Kidney (tissue), 14 donors: ENCODE data around the gene SLC22A8. TPM values are rescaled to one million over a fixed set of nuclear protein-coding genes. Genes with fewer than 3 reads are reported as not detected.
A peak's percentile ranks its signal among the peaks of the same experiment; 100 is the strongest.

Experiments used
- DNase-seq, 5 donors: peaks; one replicate each; pipeline ENCODE4 v3.0.0-alpha.2; 2013 to 2020
- FAIRE-seq: peaks from 2 replicates; lab custom pipeline; 2012; peaks lifted over from hg19 to GRCh38; lab: Jason Lieb, UNC
- H3K27ac ChIP-seq, 2 donors: one replicate each; pipeline ENCODE4 v1.7.0; 2013; ENCODE audit warnings: low read depth in 2 of 2, low read length in 2 of 2, inconsistent platforms in 1 of 2
- H3K27me3 ChIP-seq: one replicate; pipeline ENCODE4 v1.7.1; 2013; ENCODE audit warnings: low read length, inconsistent platforms; ENCODE audit not compliant: control insufficient read depth, insufficient read depth
- H3K36me3 ChIP-seq, 3 donors: one replicate each; pipeline versions ENCODE4 v1.7.0 to v1.7.1; 2013; ENCODE audit warnings: low read length in 3 of 3, control low read depth in 1 of 3, inconsistent platforms in 1 of 3; ENCODE audit not compliant: insufficient read depth in 3 of 3, control insufficient read depth in 2 of 3
- H3K4me1 ChIP-seq, 3 donors: one replicate each; pipeline versions ENCODE4 v1.7.0 to v1.7.1; 2013; ENCODE audit warnings: low read length in 3 of 3, inconsistent platforms in 1 of 3, low read depth in 1 of 3; ENCODE audit not compliant: control insufficient read depth in 2 of 3, insufficient read depth in 2 of 3
- H3K4me3 ChIP-seq, 3 donors: one replicate each; pipeline versions ENCODE4 v1.7.0 to v1.8.1; 2013; ENCODE audit warnings: low read length in 3 of 3, control low read depth in 1 of 3, inconsistent platforms in 1 of 3
- H3K9ac ChIP-seq, 3 donors: one replicate each; pipeline versions ENCODE4 v1.7.0 to v1.7.1; 2013; ENCODE audit warnings: low read length in 3 of 3, control low read depth in 1 of 3, inconsistent platforms in 1 of 3
- H3K9me3 ChIP-seq, 3 donors: one replicate each; pipeline versions ENCODE4 v1.7.0 to v1.7.1; 2013; ENCODE audit warnings: low read length in 3 of 3, control low read depth in 1 of 3, inconsistent platforms in 1 of 3; ENCODE audit not compliant: control insufficient read depth in 2 of 3, insufficient read depth in 1 of 3
- intact Hi-C: fragments of 100-400 bp; cut with DNase I; formaldehyde crosslinking; loops from one replicate; pipeline ENCODE4 v1.11.1; 2022
- polyA plus RNA-seq: library from polyadenylated mRNA; stranded (reverse); fragments of 350-450 nt; fragmentation: Illumina TruSeq; extraction: RNeasy Lipid Tissue Mini Kit (QIAGEN cat#74804); gene quantifications from one replicate; pipeline ENCODE4 v1.2.3, GENCODE V29; 2014; ENCODE audit warnings: low read depth, low replicate concordance; ENCODE audit not compliant: insufficient read depth
- total RNA-seq: library from RNA; stranded (reverse); fragmentation: NEBNext Ultra II Directional; extraction: Animal tissue kit (Norgen Biotek cat#: 25700); gene quantifications from one replicate; pipeline ENCODE4 v1.2.1, GENCODE V29; 2021
- TF ChIP-seq, protein P1 (sequence below): IDR thresholded peaks from 3 replicates; pipeline ENCODE4 v1.5.1; 2012; ENCODE audit warnings: mild to moderate bottlenecking, moderate library complexity, borderline replicate concordance; ENCODE audit not compliant: insufficient read depth; ENCODE audit errors: extremely low read depth
- donor health status: control.
- donor health status: control.
- donor health status: control.
- donor health status: control.
- donor health status: control.
- donor health status: DM: yes; HTN: yes; CAD: no.
- donor health status: Normal renal cell carcinoma (clear cell type).

SLC22A8 gene
- total and polyA plus RNA-seq, 2 donors from 2014 or later, result 0.41 to 447 TPM

DNA sequence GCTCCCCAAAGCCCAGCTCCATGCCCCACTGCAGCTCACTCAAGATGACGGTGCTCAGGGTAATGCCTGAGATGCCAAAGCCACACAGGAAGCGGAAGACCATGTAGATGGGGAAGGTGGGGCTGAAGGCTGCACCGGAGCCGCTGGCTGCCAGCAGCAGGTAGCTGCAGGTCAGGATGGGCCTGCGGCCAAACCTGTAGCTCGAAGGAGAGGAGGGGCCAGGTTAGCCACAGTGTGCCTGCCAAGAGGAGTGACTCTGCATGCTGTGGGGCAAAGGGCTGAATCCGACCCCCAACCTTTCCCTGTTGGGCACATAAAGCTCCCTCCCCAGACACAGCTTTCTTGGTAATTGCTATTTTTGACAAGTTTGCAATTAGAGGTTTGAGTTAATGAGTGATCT is 16.0 kb downstream of the SLC22A8 start:
- TF ChIP-seq, protein P1, sequence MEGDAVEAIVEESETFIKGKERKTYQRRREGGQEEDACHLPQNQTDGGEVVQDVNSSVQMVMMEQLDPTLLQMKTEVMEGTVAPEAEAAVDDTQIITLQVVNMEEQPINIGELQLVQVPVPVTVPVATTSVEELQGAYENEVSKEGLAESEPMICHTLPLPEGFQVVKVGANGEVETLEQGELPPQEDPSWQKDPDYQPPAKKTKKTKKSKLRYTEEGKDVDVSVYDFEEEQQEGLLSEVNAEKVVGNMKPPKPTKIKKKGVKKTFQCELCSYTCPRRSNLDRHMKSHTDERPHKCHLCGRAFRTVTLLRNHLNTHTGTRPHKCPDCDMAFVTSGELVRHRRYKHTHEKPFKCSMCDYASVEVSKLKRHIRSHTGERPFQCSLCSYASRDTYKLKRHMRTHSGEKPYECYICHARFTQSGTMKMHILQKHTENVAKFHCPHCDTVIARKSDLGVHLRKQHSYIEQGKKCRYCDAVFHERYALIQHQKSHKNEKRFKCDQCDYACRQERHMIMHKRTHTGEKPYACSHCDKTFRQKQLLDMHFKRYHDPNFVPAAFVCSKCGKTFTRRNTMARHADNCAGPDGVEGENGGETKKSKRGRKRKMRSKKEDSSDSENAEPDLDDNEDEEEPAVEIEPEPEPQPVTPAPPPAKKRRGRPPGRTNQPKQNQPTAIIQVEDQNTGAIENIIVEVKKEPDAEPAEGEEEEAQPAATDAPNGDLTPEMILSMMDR, result no peak

DNA sequence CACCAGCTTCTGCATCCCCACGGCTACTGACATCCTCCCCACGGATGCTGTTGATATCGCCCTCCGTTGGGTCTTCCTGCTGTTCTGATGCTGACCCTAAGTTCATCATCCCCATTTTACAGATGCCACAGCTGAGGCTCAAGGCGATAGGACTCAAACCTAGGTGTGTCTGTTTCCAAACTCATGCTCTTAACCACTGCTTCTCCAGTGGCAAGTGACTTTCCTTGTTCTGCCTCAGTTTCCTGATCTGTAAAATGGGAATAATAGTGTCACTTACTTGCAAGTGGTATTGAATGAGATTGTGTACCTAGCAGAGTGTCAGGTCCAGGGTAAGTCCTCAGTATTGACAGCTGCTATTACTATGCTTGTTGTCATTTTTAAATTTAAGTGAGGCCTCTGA is 16.5 kb downstream of the SLC22A8 start:
- no peak overlapping the region for H3K4me3 ChIP-seq
- intact Hi-C loops, result no loop called here
- TF ChIP-seq, protein P1, result no peak
- FAIRE-seq (no peak), DNase-seq (no peak)
- H3K4me1 ChIP-seq, result peaks cover 0 to 23% (median 11%) of the 10 kb centered on the region in 3 donors
- no peaks in the 10 kb centered on the region for H3K27me3 ChIP-seq
- no peaks in the 10 kb centered on the region for H3K9me3 ChIP-seq
- peak overlapping the region in 1 of 2 donors; percentile 32 for H3K27ac ChIP-seq
- no peak overlapping the region for H3K9ac ChIP-seq
- peaks cover 0 to 6% (median 0%) of the 10 kb centered on the region in 3 donors for H3K36me3 ChIP-seq

More for the DNA sequence above, 16.0 kb downstream of the SLC22A8 start:
- FAIRE-seq (no peak), DNase-seq (peak in 1 of 5 donors; percentile 30)
- no peaks in the 10 kb centered on the region for H3K27me3 ChIP-seq
- H3K36me3 ChIP-seq, result peaks cover 0 to 5% (median 0%) of the 10 kb centered on the region in 3 donors
- H3K9ac ChIP-seq, result no peak overlapping the region
- no peaks in the 10 kb centered on the region for H3K9me3 ChIP-seq
- no peak overlapping the region for H3K4me3 ChIP-seq
- H3K27ac ChIP-seq, result no peak overlapping the region
- H3K4me1 ChIP-seq, result peaks cover 0 to 28% (median 11%) of the 10 kb centered on the region in 3 donors
- intact Hi-C loops, result no loop called here

DNA sequence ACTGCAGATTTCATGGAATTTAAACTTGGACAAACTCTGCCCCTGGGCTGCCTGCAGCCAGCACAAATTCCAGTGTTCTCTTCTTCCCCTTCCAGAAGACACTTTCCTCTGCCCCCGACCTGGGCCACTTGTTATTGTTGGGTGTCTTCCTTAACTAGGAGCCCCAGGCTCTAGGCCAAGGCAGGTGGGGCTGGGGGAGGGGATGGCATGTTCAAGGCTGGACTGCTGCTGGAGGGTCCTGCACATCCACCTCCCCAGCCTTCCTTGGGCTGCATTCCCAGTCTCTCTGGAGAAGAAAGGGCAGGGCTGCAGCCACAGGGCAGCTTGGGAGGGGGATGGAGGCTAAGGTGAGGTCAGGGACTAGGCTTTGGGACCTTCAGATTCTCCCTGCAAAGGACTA is 19.4 kb downstream of the SLC22A8 start:
- no peak overlapping the region for H3K4me3 ChIP-seq
- intact Hi-C loops, result no loop called here
- no peak for FAIRE-seq
- no peaks in the 10 kb centered on the region for H3K27me3 ChIP-seq
- no peak for DNase-seq
- TF ChIP-seq, protein P1, result no peak
- no peak overlapping the region for H3K9ac ChIP-seq
- peaks cover 0 to 11% (median 7%) of the 10 kb centered on the region in 3 donors for H3K4me1 ChIP-seq
- no peak overlapping the region for H3K27ac ChIP-seq
- peaks cover 0 to 12% (median 0%) of the 10 kb centered on the region in 3 donors for H3K36me3 ChIP-seq
- H3K9me3 ChIP-seq, result no peaks in the 10 kb centered on the region

DNA sequence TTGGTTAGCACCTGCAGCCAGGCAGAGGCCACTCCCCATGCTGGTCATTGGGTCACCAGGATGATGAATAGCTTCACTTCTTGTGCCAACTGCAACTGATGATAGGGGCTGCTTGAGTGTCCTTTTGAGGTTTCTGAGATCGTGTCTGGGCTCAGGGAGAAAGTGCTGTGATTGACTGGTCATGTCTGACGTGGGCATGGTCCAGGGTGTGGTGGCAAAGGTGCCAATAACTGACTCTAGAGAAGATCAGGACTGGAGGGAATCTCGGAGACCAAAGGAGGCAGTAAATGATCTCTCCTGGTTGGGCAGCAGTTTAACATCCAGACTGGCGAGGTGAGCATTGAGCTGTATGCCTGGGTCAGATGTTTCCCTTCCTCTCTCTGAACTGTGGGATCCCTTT is 20.9 kb downstream of the SLC22A8 start:
- Histone ChIP-seq H3K4me3 (no peak overlapping the region), H3K27ac (no peak overlapping the region), H3K9me3 (no peaks in the 10 kb centered on the region), H3K4me1 (peaks cover 0 to 9% (median 7%) of the 10 kb centered on the region in 3 donors), H3K9ac (no peak overlapping the region), H3K36me3 (peaks cover 0 to 12% (median 0%) of the 10 kb centered on the region in 3 donors), H3K27me3 (no peaks in the 10 kb centered on the region)
- FAIRE-seq (no peak), DNase-seq (no peak)
- intact Hi-C loops, result no loop called here
- TF ChIP-seq, protein P1, result no peak
